GM12878 (cell line): ENCODE results near the gene BTBD6. TPM values are rescaled to one million over a fixed set of nuclear protein-coding genes. Genes with fewer than 3 reads are reported as not detected.

Source experiments
- ATAC-seq: fragments of 200-7000 bp; cut with Tn5 transposase; 3 replicates; pipeline ENCODE4 v1.9.1; 2020; ENCODE audit warnings: mild to moderate bottlenecking, moderate library complexity
- BruUV-seq: library from RNA; stranded (reverse); fragments of 400-500 nt; replicated peaks from 2 replicates; lab custom pipeline; 2021; lab: Mats Ljungman, UMichigan
- CTCF ChIA-PET: fragments of 300-600 bp; sonication (Branson Sonifier 250); formaldehyde crosslinking; extraction: SDS; loops from one replicate; lab custom pipeline; 2021; ENCODE audit warnings: inconsistent platforms; lab: Yijun Ruan, JAX
- POLR2A ChIA-PET: fragments of 350-600 bp; formaldehyde crosslinking; extraction: SDS; loops from one replicate; lab custom pipeline; 2021; ENCODE audit warnings: inconsistent platforms; lab: Charles Lee
- RAD21 ChIA-PET: fragments of 300-600 bp; sonication (Branson Sonifier 250); formaldehyde crosslinking; loops from one replicate; lab custom pipeline; 2023; ENCODE audit warnings: antibody characterized with exemption; ENCODE audit not compliant: unreplicated experiment; lab: Charles Lee
- SMC1A ChIA-PET: fragments of 300-600 bp; sonication (Branson Sonifier 250); formaldehyde crosslinking; loops from one replicate; lab custom pipeline; 2023; ENCODE audit not compliant: unreplicated experiment, uncharacterized antibody; lab: Charles Lee
- DNase-seq: peaks from one replicate; pipeline ENCODE4 v3.0.0-alpha.2; 2011; ENCODE audit warnings: low read depth, low spot score
- FAIRE-seq: peaks from 3 replicates; lab custom pipeline; 2011; peaks lifted over from hg19 to GRCh38; lab: Jason Lieb, UNC
- H2AFZ ChIP-seq: 2 replicates; pipeline ENCODE4 v1.6.0; 2011; ENCODE audit warnings: low read depth, low read length, control low read depth; ENCODE audit not compliant: control insufficient read depth
- H3K27ac ChIP-seq: 2 replicates; pipeline ENCODE4 v1.5.1; 2011; ENCODE audit warnings: control low read depth; ENCODE audit not compliant: control insufficient read depth, insufficient read depth
- H3K27me3 ChIP-seq, 2 experiments: replicated peaks in 1 of 2; 2 replicates each; pipeline versions ENCODE4 v1.6.0 to v1.6.1; 2011; ENCODE audit warnings: low read length in 1 of 2; ENCODE audit not compliant: control insufficient read depth in 2 of 2, insufficient read depth in 2 of 2
- H3K36me3 ChIP-seq, 2 experiments: 2 replicates each; pipeline ENCODE4 v1.5.1; 2011; ENCODE audit warnings: low read length in 1 of 2; ENCODE audit not compliant: control insufficient read depth in 2 of 2, insufficient read depth in 2 of 2
- H3K4me1 ChIP-seq: 2 replicates; pipeline ENCODE4 v1.6.1; 2011; ENCODE audit warnings: mild to moderate bottlenecking, low read length, moderate library complexity, mixed read lengths; ENCODE audit not compliant: control insufficient read depth, insufficient read depth
- H3K4me2 ChIP-seq: 2 replicates; pipeline ENCODE4 v1.6.0; 2011; ENCODE audit warnings: control low read depth; ENCODE audit not compliant: control insufficient read depth, insufficient read depth
- H3K4me3 ChIP-seq: fragments of 200-600 bp; sonication (generic); 2 replicates; pipeline ENCODE4 v1.5.1; 2016
- H3K79me2 ChIP-seq: 2 replicates; pipeline ENCODE4 v1.6.0; 2011; ENCODE audit warnings: low read length; ENCODE audit not compliant: control insufficient read depth, insufficient read depth
- H3K9ac ChIP-seq: 2 replicates; pipeline ENCODE4 v1.8.0; 2011; ENCODE audit warnings: low read length, control low read depth, mixed read lengths; ENCODE audit not compliant: control insufficient read depth, insufficient read depth
- H3K9me3 ChIP-seq: replicated peaks from 3 replicates; pipeline ENCODE4 v1.5.1; 2011; ENCODE audit warnings: mild to moderate bottlenecking, low read length; ENCODE audit not compliant: control insufficient read depth, insufficient read depth
- H4K20me1 ChIP-seq: 2 replicates; pipeline ENCODE4 v1.6.0; 2011; ENCODE audit not compliant: control insufficient read depth, insufficient read depth
- EED ChIP-seq: sonication (generic); IDR thresholded peaks from 2 replicates; pipeline ENCODE4 v1.6.1; 2016; ENCODE audit warnings: antibody characterized with exemption, low read depth
- EZH2 ChIP-seq: IDR thresholded peaks from 2 replicates; pipeline ENCODE4 v1.6.1; 2012; ENCODE audit warnings: low read depth, mild to moderate bottlenecking, control low read depth, inconsistent platforms, low read length, borderline replicate concordance; ENCODE audit not compliant: control insufficient read depth
- MTA2 ChIP-seq: fragments of 450-650 bp; IDR thresholded peaks from 2 replicates; pipeline ENCODE4 v1.6.1; 2016; ENCODE audit warnings: low read depth, mild to moderate bottlenecking, moderate library complexity
- PAX8 ChIP-seq: fragments of 450-650 bp; IDR thresholded peaks from 2 replicates; pipeline ENCODE4 v1.6.1; 2017; ENCODE audit warnings: mild to moderate bottlenecking, moderate library complexity
- RUNX3 ChIP-seq: IDR thresholded peaks from 2 replicates; pipeline ENCODE4 v1.6.1; 2012; ENCODE audit warnings: low read length, inconsistent platforms
- SIX5 ChIP-seq: IDR thresholded peaks from 2 replicates; pipeline ENCODE4 v1.6.1; 2011; ENCODE audit warnings: mild to moderate bottlenecking, low read depth, low read length, moderate library complexity; ENCODE audit not compliant: severe bottlenecking
- SMC3 ChIP-seq: IDR thresholded peaks from 2 replicates; pipeline ENCODE4 v1.6.1; 2011; ENCODE audit warnings: low read length, improper control_type of control experiment, borderline replicate concordance
- ZNF207 ChIP-seq: fragments of 450-650 bp; IDR thresholded peaks from 2 replicates; pipeline ENCODE4 v1.6.1; 2014; ENCODE audit warnings: antibody characterized with exemption, mild to moderate bottlenecking, borderline replicate concordance
- ZNF24 ChIP-seq: fragments of 450-650 bp; IDR thresholded peaks from 2 replicates; pipeline ENCODE4 v1.6.1; 2017; ENCODE audit warnings: antibody characterized with exemption, mild to moderate bottlenecking
- WGBS: methylation state at CpG from one replicate; pipeline ENCODE4 v1.1.6; 2016; ENCODE audit warnings: low lambda C conversion rate; ENCODE audit not compliant: insufficient replicate concordance, insufficient coverage; ENCODE audit errors: missing lambda C conversion rate; 5-methylcytosine and 5-hydroxymethylcytosine counted together
- in situ Hi-C: fragments of 300-500 bp; cut with MboI; formaldehyde crosslinking; loops from 9 replicates; pipeline ENCODE4 v1.14.3; 2018; ENCODE audit warnings: mixed read lengths
- intact Hi-C: fragments of 100-400 bp; cut with micrococcal nuclease; formaldehyde crosslinking; loops from one replicate; pipeline ENCODE4 v1.14.2; 2022; ENCODE audit not compliant: unreplicated experiment
- polyA plus RNA-seq, 11 experiments: library from polyadenylated mRNA; depleted of rRNA in 4 of 11; unstranded in 6 of 11; stranded (reverse) in 5 of 11; fragments of >200 nt; fragmentation: Nextera tagmentation in 4 of 11; fragmentation: Illumina TruSeq in 1 of 11; extraction: Ambion mirVana in 4 of 11; extraction: Trizol in 1 of 11; gene quantifications; 1 replicate in 1 of 11; 2 replicates in 10 of 11; pipeline versions ENCODE4 v1.2.1 to v1.2.3, GENCODE V29; 2011 to 2016; ENCODE audit warnings: inconsistent platforms in 2 of 11, missing spikeins in 2 of 11, low read depth in 1 of 11
- total RNA-seq, 4 experiments: library from RNA; depleted of rRNA in 3 of 4; stranded (reverse); fragments of >200 nt in 3 of 4; fragmentation: Illumina TruSeq in 1 of 4; extraction: Trizol in 1 of 4; gene quantifications; 2 replicates each; pipeline versions ENCODE4 v1.2.1 to v1.2.3, GENCODE V29; 2013 to 2021
- TF ChIP-seq, protein P1 (sequence below): IDR thresholded peaks from 2 replicates; pipeline ENCODE4 v1.6.1; 2011; ENCODE audit warnings: borderline replicate concordance, low read depth, mild to moderate bottlenecking, moderate library complexity, low read length; ENCODE audit not compliant: insufficient read depth, poor library complexity, severe bottlenecking

Gene BTBD6
- total and polyA plus RNA-seq, 10 of the 15 experiments (the other 5 are each of a cell fraction or from before 2014, with no cell fraction given): 1.4 to 36.5 (median 15.8) TPM

DNA sequence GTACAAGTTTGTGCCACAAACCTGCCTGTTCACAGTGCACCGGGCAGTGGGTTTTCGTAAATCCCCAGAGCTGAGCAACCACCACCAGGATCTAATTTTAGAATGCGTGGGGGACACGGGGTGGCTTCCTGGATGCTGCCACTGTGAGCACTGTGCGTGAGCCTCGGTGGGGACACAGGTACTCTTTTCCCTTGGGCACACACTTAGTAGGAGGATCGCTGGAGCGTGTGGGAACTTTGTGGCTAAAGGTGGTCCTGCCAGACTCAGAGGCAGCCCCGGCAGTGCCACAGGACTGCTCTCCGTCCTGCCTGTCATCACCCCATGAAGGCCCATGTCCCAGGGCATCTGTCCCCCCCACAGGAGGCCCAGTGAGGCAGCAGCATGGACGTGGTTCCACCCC lies 21.1 kb downstream of the BTBD6 start:
- ATAC-seq (no peak), FAIRE-seq (no peak), DNase-seq (no peak)
- Histone ChIP-seq H3K79me2 (no peaks in the 10 kb centered on the region; the same call in 1 of the 2 replicates), H3K27me3 (no peaks in the 10 kb centered on the region), H3K36me3 (peaks cover 0 to 8% of the 10 kb centered on the region in 2 experiments; a peak in 3 of 4 replicates), H4K20me1 (no peaks in the 10 kb centered on the region), H3K9me3 (no peaks in the 10 kb centered on the region), H2AFZ (no peak overlapping the region), H3K4me1 (no peaks in the 10 kb centered on the region), H3K4me2 (no peak overlapping the region), H3K4me3 (no peak overlapping the region), H3K9ac (no peak overlapping the region), H3K27ac (no peak overlapping the region)
- BruUV-seq: no TSS peak
- intact Hi-C loops (no loop called here), in situ Hi-C loops (no loop called here)
- POLR2A ChIA-PET: interaction anchor here (0.5 kb wide), 1 partner anchor 142 kb away, joined by 7 read pairs; no protein-coding TSS in a partner anchor
- CTCF ChIA-PET: no interaction called here
- SMC1A ChIA-PET: interaction anchor here (0.6 kb wide), 1 partner anchor 52 kb away, joined by 3 read pairs; no protein-coding TSS in a partner anchor
- no peak for TF ChIP-seq PAX8
- TF ChIP-seq ZNF24: no peak
- no peak for TF ChIP-seq MTA2
- TF ChIP-seq RUNX3: no peak
- no peak for TF ChIP-seq EZH2
- TF ChIP-seq EED: no peak
- TF ChIP-seq, protein P1, sequence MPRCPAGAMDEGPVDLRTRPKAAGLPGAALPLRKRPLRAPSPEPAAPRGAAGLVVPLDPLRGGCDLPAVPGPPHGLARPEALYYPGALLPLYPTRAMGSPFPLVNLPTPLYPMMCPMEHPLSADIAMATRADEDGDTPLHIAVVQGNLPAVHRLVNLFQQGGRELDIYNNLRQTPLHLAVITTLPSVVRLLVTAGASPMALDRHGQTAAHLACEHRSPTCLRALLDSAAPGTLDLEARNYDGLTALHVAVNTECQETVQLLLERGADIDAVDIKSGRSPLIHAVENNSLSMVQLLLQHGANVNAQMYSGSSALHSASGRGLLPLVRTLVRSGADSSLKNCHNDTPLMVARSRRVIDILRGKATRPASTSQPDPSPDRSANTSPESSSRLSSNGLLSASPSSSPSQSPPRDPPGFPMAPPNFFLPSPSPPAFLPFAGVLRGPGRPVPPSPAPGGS: no peak
- no peak for TF ChIP-seq ZNF207
- TF ChIP-seq SMC3: no peak
- TF ChIP-seq SIX5: no peak
- WGBS: 33% methylated on average over 11 of the region's 11 CpGs
- RAD21 ChIA-PET: no interaction called here
